Measurements from ENCODE around the gene CCDC18.

The CCDC18 gene

DNA sequence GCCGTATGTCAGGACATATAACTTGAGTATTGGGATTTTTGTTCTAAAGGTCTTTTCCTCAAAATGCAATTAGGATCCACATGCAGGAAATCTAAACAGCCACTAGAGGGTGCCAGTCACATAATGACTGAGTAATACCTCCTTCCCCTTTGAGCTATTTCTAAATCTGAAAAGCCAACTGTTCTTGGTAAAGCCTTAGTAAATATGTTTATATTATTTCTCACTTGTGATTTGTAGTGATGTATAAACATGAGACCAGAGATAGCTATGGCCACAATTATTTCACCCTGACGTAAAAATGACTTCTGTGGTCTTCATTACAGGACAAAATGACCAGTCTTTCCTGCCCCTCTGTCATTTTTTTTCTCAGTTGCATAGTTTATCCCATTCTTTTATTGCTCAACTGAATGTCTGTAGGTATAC is 124.2 kb downstream of the CCDC18 start:
- TF ChIP-seq, protein P1, sequence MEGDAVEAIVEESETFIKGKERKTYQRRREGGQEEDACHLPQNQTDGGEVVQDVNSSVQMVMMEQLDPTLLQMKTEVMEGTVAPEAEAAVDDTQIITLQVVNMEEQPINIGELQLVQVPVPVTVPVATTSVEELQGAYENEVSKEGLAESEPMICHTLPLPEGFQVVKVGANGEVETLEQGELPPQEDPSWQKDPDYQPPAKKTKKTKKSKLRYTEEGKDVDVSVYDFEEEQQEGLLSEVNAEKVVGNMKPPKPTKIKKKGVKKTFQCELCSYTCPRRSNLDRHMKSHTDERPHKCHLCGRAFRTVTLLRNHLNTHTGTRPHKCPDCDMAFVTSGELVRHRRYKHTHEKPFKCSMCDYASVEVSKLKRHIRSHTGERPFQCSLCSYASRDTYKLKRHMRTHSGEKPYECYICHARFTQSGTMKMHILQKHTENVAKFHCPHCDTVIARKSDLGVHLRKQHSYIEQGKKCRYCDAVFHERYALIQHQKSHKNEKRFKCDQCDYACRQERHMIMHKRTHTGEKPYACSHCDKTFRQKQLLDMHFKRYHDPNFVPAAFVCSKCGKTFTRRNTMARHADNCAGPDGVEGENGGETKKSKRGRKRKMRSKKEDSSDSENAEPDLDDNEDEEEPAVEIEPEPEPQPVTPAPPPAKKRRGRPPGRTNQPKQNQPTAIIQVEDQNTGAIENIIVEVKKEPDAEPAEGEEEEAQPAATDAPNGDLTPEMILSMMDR (IDR thresholded peaks at IDR 0.05; ENCODE audit: low read depth, low read length, missing control alignments), result peak; percentile 69
- H3K4me3 ChIP-seq (ENCODE audit: low read depth, low read length), result no peak overlapping the region
- peak; percentile 21 for DNase-seq (ENCODE audit: low read depth)

DNA sequence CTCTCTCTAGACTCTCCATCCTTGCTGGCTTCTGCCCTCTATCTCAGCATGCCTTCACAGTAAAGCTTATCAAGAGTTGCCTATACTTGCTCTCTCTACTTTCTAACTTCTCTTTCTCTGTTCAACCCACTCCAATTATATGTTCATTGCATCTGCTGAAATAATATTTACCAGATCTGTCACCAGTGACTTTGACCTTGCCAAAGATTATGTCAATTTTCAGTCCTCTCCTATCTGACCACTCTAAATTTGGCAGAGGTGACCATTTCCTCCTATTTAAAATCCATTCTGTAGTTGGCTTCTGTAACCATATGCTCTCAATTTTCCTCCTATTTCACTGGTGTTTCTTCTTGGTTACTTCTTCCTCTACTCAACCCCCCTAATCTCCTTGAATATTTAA is 126.4 kb downstream of the CCDC18 start:
- TF ChIP-seq, protein P1 (IDR thresholded peaks at IDR 0.05; ENCODE audit: low read depth, low read length, missing control alignments), result no peak
- H3K4me3 ChIP-seq (ENCODE audit: low read depth, low read length), result no peak overlapping the region
- no peak for DNase-seq (ENCODE audit: low read depth)

DNA sequence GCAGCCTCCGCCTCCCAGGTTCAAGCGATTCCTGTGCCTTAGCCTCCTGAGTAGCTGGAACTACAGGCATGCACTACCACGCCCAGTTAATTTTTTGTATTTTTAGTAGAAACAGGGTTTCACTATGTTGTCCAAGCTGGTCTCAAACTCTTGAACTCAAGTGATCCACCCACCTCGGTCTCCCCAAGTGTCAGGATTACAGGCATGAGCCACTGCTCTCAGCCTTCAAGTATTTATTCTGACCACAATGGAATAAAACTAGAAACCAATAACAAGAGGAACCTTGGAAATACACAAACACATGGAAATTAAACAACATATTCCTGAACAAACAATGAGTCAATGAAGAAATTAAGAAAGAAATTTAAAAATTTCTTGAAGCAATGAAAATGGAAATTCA is 132.5 kb downstream of the CCDC18 start:
- DNase-seq (ENCODE audit: low read depth), result no peak
- TF ChIP-seq, protein P1 (IDR thresholded peaks at IDR 0.05; ENCODE audit: low read depth, low read length, missing control alignments), result no peak

DNA sequence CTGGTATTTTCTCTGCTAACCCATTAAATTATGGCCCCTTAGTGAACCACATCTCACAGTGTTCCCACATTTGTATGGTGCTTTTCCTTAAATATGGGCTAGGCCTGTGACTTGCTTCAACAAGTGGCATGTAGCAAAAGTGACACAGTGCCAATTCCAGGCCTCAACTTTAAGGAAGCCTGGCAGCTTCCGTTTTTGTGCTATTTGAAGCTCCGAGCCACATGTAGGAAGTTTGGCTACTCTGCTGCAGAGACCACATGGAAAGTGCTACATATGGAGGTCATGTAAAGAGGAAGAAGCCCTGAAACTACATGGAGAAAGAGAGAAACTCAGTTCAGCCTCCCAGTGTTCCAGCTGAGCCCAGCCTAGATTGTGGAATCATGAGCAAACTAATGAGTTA is 136.7 kb downstream of the CCDC18 start:
- H3K4me3 ChIP-seq (ENCODE audit: low read depth, low read length), result no peak overlapping the region
- DNase-seq (ENCODE audit: low read depth), result no peak
- TF ChIP-seq, protein P1 (IDR thresholded peaks at IDR 0.05; ENCODE audit: low read depth, low read length, missing control alignments), result no peak

More for the DNA sequence above, 132.5 kb downstream of the CCDC18 start:
- no peak overlapping the region for H3K4me3 ChIP-seq (ENCODE audit: low read depth, low read length)

DNA sequence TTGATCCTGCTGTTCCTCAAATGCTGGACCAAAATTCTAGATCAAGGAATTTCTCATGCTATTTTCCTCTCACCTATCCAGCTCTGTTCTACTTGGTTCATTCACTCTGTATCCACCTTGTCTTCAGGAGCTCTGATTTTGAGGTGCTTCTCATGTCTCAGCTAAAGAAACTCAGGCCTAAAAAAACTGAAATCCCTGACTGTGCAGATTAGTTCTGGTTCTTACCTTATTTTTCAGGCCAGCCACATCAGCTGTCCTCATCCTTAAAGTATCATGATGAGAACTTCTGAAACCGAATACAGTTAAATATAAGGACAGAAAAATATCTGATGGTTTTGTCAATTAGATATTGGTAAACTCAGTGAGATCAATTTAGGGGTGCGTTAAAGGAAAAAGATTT is 137.4 kb downstream of the CCDC18 start:
- no peak overlapping the region for H3K4me3 ChIP-seq (ENCODE audit: low read depth, low read length)
- TF ChIP-seq, protein P1 (IDR thresholded peaks at IDR 0.05; ENCODE audit: low read depth, low read length, missing control alignments), result no peak
- no peak for DNase-seq (ENCODE audit: low read depth)

DNA sequence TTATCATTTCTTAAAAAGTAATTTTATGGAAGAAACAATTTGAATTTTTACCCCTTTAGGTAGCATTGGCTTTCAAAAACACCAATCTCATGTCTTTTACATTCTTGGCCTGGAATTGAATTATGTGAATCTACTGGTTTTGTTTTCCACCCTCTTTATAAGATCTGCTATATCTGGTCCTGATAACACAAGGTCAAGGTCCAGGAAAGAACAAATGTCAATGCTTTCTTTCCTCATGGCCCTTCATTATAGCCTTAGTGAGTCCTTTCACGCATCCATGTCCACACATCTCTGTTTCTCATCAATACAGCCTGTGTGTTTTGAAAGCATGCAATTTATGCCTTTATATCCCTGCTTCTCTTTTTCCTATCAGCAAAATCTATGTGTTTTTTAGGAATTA is 141.2 kb downstream of the CCDC18 start:
- no peak overlapping the region for H3K4me3 ChIP-seq (ENCODE audit: low read depth, low read length)
- TF ChIP-seq, protein P1 (IDR thresholded peaks at IDR 0.05; ENCODE audit: low read depth, low read length, missing control alignments), result no peak
- DNase-seq (ENCODE audit: low read depth), result no peak

DNA sequence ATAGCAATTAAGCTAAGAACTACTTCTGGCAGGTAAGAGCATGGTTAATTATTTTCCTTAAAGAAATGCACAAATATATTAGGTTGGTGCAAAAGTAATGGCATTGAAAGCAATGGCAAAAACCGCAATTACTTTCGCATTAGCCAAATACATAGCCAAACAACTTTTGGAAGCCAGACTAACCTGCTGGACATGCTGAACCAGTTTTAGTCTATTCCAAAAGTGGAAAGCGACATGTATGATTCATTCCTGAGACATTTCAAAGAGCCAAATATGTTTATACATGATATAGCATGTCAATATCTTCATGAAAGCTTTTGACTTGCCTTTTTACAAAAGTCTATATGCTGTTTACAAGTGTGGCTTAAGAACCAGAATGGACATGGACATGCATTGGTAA is 141.8 kb downstream of the CCDC18 start:
- DNase-seq (ENCODE audit: low read depth), result no peak
- no peak overlapping the region for H3K4me3 ChIP-seq (ENCODE audit: low read depth, low read length)
- TF ChIP-seq, protein P1 (IDR thresholded peaks at IDR 0.05; ENCODE audit: low read depth, low read length, missing control alignments), result no peak
